Measurements from ENCODE around the gene PHF21B.

Gene PHF21B

DNA sequence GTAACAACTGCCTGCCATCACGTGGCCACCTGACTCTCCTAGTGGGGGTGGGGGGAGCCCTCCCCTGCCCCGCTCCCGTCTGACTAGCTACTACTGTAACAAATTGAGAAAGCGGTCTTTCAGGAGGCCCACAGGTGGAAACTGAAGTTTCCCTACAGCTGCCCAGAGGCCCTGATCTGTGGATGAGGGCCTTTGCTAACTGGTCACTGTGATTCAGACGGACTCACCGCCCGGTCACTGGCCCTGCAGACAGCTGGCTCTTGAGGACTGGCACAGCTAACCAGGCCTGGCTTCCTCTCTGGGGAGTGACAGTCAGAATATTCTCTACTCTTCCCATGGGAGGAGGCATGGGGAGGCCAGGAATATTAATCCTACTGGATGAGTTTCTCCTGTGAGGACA is 140.6 kb downstream of the PHF21B start:
- TF ChIP-seq, protein P1, sequence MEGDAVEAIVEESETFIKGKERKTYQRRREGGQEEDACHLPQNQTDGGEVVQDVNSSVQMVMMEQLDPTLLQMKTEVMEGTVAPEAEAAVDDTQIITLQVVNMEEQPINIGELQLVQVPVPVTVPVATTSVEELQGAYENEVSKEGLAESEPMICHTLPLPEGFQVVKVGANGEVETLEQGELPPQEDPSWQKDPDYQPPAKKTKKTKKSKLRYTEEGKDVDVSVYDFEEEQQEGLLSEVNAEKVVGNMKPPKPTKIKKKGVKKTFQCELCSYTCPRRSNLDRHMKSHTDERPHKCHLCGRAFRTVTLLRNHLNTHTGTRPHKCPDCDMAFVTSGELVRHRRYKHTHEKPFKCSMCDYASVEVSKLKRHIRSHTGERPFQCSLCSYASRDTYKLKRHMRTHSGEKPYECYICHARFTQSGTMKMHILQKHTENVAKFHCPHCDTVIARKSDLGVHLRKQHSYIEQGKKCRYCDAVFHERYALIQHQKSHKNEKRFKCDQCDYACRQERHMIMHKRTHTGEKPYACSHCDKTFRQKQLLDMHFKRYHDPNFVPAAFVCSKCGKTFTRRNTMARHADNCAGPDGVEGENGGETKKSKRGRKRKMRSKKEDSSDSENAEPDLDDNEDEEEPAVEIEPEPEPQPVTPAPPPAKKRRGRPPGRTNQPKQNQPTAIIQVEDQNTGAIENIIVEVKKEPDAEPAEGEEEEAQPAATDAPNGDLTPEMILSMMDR (IDR thresholded peaks at IDR 0.05; ENCODE audit: low read depth, low read length) = no peak
- DNase-seq (ENCODE audit: low read depth, low spot score) = no peak
- H3K4me3 ChIP-seq (ENCODE audit: low read depth, low read length) = no peak overlapping the region
- in situ Hi-C loops (cut with HindIII; ENCODE audit: low sequenced_read_pairs) = no loop called here

GRCh38 chr22:44865193-44866057 is 144.4 kb downstream of the PHF21B start:
- no peak for DNase-seq (ENCODE audit: low read depth, low spot score)
- in situ Hi-C loops (cut with HindIII; ENCODE audit: low sequenced_read_pairs) = no loop called here
- TF ChIP-seq, protein P1 (IDR thresholded peaks at IDR 0.05; ENCODE audit: low read depth, low read length) = no peak
- H3K4me3 ChIP-seq (ENCODE audit: low read depth, low read length) = no peak overlapping the region

DNA sequence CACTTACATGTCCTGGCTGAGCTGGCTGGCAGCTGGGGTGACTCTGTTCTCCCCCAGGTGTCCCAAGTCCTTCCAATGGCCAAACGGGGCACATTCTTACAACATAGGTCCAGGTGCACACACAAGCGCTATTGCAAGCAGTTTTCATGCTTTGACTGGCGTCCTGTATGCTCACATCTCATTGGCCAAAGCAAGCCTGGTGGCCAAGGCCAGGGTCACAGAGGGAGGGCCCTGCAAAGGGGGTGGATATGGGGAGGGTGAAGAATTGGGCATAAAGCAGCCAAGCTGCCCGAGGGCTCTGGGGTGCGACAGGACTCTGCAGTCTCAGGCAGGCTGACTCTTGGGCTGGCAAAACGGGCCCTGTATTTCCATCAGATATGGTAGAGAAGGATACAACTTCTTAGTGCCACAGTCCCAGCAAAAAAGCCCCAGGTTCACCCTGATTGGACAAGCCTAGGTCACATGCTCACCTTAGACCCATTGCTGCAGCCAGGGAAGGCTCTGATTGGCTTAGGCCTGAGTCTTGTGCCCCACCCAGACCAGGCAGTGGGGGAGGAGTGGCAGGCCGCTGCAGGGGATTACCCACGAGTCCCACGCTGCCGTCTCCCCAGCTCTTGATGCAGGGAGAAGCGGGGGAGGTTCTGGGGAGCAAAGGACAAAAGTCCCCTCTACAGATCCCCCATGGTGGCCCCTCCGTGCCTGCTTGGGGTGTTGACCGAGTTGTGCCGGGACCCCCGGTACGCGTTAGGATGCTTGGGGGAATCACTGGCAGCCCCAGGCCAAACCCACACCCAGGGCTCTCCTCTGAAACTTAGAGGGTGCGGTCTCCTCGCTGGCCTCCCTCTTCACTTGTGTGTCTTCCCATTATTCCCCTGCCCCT is 146.6 kb downstream of the PHF21B start:
- in situ Hi-C loops (cut with HindIII; ENCODE audit: low sequenced_read_pairs) = no loop called here
- TF ChIP-seq, protein P1 (IDR thresholded peaks at IDR 0.05; ENCODE audit: low read depth, low read length) = no peak
- H3K4me3 ChIP-seq (ENCODE audit: low read depth, low read length) = no peak overlapping the region
- no peak for DNase-seq (ENCODE audit: low read depth, low spot score)

- no peak for DNase-seq (ENCODE audit: low read depth, low spot score)
- in situ Hi-C loops (cut with HindIII; ENCODE audit: low sequenced_read_pairs) = no loop called here
- TF ChIP-seq, protein P1 (IDR thresholded peaks at IDR 0.05; ENCODE audit: low read depth, low read length) = no peak
- no peak overlapping the region for H3K4me3 ChIP-seq (ENCODE audit: low read depth, low read length)
Observed at GRCh38 chr22:44862281-44862680, 147.5 kb downstream of the PHF21B start.

GRCh38 chr22:44861245-44861644 is 148.6 kb downstream of the PHF21B start:
- H3K4me3 ChIP-seq (ENCODE audit: low read depth, low read length) = no peak overlapping the region
- TF ChIP-seq, protein P1 (IDR thresholded peaks at IDR 0.05; ENCODE audit: low read depth, low read length) = no peak
- in situ Hi-C loops (cut with HindIII; ENCODE audit: low sequenced_read_pairs) = no loop called here
- DNase-seq (ENCODE audit: low read depth, low spot score) = no peak

DNA sequence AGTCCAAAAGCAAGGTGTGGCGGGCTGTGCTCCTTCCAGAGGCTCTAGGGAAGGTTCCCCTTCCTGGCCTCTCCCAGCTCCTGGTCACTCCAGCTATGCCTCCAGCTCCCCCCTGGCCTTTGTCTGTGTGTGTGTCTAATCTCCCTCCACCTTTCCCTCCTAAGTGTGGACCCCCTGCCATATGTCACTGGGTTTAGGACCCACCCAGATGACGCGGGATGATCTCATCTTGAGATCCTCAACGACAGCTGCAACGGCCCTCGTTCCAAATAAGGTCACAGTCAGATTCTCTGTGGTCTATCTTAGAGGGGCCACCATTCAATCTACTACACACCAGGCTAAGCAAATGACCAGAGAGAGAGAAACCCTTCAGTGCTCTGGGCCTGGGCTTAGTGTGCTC is 149.5 kb downstream of the PHF21B start:
- in situ Hi-C loops (cut with HindIII; ENCODE audit: low sequenced_read_pairs) = no loop called here
- TF ChIP-seq, protein P1 (IDR thresholded peaks at IDR 0.05; ENCODE audit: low read depth, low read length) = no peak
- no peak for DNase-seq (ENCODE audit: low read depth, low spot score)

More for the DNA sequence above, 149.5 kb downstream of the PHF21B start:
- no peak overlapping the region for H3K4me3 ChIP-seq (ENCODE audit: low read depth, low read length)

Data from astrocyte of the spinal cord (primary cell).